ENCODE measurements around the gene LMAN2.

DNA sequence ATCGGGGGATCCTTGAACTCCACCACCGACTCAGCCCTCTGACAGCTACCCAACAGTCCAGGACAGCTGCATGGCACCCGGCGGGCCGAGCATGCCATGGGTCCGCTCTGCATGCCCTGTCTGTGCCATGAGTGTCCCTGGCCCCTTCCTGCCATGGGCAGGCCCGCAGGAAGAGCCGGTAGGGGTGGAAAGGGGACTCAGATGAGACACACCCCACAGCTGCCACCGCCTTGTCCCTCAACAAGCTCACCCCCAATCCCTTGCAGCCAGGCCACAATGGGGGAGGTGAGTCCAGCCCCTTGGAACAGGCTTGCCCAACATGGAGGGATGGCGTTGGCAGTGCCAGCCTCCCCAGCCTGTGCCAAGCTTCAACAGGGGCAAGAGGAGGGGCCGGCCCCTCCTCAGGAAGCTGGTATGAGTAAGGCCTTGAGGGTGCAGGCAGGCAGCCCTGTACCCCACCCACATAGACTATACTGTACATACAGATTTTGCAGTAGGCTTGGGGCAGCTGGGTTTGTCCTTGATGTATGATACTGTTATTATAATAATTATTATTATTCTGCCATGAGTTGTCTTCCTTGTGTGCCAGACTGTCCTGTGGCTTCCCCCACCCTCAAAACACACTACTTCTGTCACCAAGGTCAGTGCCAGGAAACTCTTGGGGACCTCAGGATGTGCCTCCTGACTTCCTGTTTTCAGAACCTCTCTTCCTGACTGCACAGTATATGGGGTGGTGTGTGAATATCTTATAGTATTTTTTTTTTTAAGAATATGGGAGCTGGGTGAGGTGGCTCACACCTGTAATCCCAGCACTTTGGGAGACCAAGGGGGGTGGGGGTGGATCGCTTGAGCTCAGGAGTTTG is 20.8 kb upstream of the LMAN2 start:
- TF ChIP-seq, protein P1, sequence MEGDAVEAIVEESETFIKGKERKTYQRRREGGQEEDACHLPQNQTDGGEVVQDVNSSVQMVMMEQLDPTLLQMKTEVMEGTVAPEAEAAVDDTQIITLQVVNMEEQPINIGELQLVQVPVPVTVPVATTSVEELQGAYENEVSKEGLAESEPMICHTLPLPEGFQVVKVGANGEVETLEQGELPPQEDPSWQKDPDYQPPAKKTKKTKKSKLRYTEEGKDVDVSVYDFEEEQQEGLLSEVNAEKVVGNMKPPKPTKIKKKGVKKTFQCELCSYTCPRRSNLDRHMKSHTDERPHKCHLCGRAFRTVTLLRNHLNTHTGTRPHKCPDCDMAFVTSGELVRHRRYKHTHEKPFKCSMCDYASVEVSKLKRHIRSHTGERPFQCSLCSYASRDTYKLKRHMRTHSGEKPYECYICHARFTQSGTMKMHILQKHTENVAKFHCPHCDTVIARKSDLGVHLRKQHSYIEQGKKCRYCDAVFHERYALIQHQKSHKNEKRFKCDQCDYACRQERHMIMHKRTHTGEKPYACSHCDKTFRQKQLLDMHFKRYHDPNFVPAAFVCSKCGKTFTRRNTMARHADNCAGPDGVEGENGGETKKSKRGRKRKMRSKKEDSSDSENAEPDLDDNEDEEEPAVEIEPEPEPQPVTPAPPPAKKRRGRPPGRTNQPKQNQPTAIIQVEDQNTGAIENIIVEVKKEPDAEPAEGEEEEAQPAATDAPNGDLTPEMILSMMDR (IDR thresholded peaks at IDR 0.05; ENCODE audit: insufficient read depth, low read depth, low read length) = no peak
- TF ChIP-seq EZH2 (IDR thresholded peaks at IDR 0.05; ENCODE audit: insufficient read depth, low read length) = no peak

Measured in astrocyte (in vitro differentiated cells and primary cell).